ENCODE results near the gene C20orf204.
"Not testable (repeated sequence)": the region's sequence is repeated elsewhere in the genome, so short reads cannot be mapped to it uniquely, and the experiment has no call there.

Gene C20orf204

DNA sequence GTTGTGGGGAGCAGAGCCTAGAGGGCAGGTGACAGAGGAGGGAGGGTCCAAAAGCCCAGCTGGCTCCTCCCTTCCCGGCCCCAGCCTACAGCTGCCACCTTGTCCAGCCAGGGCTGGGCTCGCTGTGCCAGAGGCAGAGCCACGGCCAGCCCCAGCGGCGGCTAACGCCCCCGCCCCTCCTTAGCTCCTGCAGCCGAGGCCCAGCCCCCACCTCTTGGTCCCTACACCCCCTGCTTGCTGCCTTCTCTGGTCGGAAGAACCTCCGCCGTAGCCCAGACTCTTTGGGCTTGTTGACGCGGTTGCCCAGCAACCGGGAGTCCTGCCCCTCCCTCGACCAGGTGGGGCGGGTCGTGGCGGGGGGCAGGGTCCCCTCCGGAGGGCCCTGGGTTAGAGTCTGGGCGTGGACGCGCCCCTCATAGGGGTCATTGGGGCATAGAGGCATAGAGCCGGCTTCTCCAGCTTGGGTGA, 48.7 kb downstream of the C20orf204 start:
- DNase-seq = no peak

DNA sequence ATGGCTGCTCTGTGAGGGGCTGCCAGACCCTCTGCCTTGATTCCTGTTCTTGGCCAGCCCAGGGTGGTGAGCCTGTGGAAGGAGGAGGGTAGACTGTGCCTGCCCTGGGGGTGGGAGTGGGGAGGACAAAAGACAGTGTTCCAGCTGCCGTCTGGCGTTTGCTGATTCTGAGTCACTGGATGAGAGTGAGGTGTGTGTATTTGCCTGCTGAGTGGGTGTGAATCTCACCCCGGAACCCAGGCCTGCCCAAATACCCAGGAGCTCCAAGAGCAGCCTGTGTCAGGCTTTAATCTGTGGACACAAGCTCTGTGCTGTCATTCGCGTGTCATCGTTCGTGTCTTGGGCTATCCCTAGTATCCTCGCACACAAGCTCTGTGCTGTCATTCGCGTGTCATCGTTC, 50.8 kb downstream of the C20orf204 start:
- DNase-seq = no peak

DNA sequence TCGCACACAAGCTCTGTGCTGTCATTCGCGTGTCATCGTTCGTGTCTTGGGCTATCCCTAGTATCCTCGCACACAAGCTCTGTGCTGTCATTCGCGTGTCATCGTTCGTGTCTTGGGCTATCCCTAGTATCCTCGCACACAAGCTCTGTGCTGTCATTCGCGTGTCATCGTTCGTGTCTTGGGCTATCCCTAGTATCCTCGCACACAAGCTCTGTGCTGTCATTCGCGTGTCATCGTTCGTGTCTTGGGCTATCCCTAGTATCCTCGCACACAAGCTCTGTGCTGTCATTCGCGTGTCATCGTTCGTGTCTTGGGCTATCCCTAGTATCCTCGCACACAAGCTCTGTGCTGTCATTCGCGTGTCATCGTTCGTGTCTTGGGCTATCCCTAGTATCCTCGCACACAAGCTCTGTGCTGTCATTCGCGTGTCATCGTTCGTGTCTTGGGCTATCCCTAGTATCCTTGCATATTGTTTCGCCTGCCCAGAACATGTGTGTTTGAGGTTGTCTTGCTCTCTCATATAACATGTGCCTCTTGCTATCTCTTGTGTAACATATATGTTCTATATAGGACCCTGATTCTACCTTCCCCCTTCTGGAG, 51.3 kb downstream of the C20orf204 start:
- not testable (repeated sequence) for DNase-seq

DNA sequence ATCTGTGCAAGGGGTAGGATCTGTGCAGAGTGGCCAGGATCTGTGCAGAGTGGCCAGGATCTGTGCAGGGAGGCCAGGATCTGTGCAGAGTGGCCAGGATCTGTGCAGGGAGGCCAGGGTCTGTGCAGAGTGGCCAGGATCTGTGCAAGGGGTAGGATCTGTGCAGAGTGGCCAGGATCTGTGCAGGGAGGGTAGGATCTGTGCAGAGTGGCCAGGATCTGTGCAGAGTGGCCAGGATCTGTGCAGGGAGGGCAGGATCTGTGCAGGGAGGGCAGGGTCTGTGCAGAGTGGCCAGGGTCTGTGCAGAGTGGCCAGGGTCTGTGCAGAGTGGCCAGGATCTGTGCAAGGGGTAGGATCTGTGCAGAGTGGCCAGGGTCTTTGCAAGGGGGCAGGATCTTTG, 52.6 kb downstream of the C20orf204 start:
- DNase-seq = not testable (repeated sequence)
